ENCODE results near the gene DMD.

GRCh38 chrX:32847921-32848320 lies 363.4 kb downstream of the DMD start:
- TF ChIP-seq, protein P1, sequence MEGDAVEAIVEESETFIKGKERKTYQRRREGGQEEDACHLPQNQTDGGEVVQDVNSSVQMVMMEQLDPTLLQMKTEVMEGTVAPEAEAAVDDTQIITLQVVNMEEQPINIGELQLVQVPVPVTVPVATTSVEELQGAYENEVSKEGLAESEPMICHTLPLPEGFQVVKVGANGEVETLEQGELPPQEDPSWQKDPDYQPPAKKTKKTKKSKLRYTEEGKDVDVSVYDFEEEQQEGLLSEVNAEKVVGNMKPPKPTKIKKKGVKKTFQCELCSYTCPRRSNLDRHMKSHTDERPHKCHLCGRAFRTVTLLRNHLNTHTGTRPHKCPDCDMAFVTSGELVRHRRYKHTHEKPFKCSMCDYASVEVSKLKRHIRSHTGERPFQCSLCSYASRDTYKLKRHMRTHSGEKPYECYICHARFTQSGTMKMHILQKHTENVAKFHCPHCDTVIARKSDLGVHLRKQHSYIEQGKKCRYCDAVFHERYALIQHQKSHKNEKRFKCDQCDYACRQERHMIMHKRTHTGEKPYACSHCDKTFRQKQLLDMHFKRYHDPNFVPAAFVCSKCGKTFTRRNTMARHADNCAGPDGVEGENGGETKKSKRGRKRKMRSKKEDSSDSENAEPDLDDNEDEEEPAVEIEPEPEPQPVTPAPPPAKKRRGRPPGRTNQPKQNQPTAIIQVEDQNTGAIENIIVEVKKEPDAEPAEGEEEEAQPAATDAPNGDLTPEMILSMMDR (IDR thresholded peaks at IDR 0.05): no peak
- no peak for TF ChIP-seq POLR2A (IDR thresholded peaks at IDR 0.05)
